HPDE6-E6E7 (cell line): ENCODE measurements around the gene OR7C1.
"Not testable (repeated sequence)": the region's sequence is repeated elsewhere in the genome, so short reads cannot be mapped to it uniquely, and the experiment has no call there.

Experiments
- DNase-seq: peaks from one replicate; pipeline ENCODE4 v3.0.0; 2011; ENCODE audit warnings: missing footprints; ENCODE audit errors: extremely low spot score

OR7C1 gene

GRCh38 chr19:14767466-14767971 is 67.5 kb downstream of the OR7C1 start:
- DNase-seq: no peak

GRCh38 chr19:14765841-14766240 is 69.1 kb downstream of the OR7C1 start:
- not testable (repeated sequence) for DNase-seq

- DNase-seq: not testable (repeated sequence)
Measured at GRCh38 chr19:14765403-14765802, 69.6 kb downstream of the OR7C1 start.

DNA sequence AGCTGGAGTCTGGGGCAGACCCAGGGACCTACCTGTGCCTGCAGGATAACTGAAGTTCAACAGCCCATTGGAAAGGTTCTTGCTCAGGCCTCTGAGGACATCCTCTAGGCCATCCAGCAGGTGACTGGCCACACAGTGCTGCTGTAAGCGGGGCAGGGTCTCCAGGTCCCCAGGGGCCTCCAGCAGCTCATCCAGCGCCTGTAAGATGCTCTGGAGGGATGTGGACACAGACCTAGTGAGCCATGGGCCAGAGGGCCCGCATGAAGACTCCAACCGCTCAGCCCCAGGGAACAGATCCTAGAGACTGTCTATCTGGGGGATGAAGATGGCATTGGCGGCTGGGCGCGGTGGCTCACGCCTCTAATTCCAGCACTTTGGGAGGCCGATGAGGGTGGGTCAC is 70.6 kb downstream of the OR7C1 start:
- no peak for DNase-seq

- DNase-seq: no peak
Measured at GRCh38 chr19:14763497-14764145, 71.4 kb downstream of the OR7C1 start.

GRCh38 chr19:14762111-14762510 is 72.9 kb downstream of the OR7C1 start:
- no peak for DNase-seq

GRCh38 chr19:14761607-14762006 is 73.4 kb downstream of the OR7C1 start:
- DNase-seq: no peak

DNA sequence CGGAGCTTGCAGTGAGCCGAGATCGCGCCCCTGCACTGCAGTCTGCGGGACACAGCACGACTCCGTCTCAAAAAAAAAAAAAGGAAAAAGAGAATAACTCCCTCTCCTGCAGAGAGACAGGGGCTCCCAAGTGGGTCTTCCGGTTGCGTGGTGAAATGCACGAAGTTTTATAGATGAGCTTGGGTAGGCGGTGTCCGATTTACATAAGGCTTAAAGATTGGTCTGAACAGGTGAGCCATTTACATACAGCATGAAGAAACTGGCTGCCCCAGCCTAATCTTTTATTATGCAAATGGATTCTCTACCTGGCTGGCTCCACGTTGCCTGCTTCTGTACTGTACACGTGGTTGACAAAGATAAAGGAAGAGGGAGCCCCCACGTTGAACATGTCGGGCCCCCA is 76.2 kb downstream of the OR7C1 start:
- DNase-seq: no peak

- DNase-seq: no peak
Measured at GRCh38 chr19:14748601-14749000, 86.4 kb downstream of the OR7C1 start.
